Measurements from ENCODE around the gene VAT1. TPM values are rescaled to one million over a fixed set of nuclear protein-coding genes. Genes with fewer than 3 reads are reported as not detected.

Gene VAT1
- total RNA-seq, 1 donor from 2014 or later: 567 TPM

GRCh38 chr17:43020030-43020621, 2.1 kb downstream of the VAT1 start:
- TF ChIP-seq CTCF (IDR thresholded peaks at IDR 0.05): no peak
- Mint-ChIP-seq H3K27me3 (ENCODE audit: low read depth) (no peaks in the 10 kb centered on the region), H3K27ac (ENCODE audit: unreplicated experiment) (peak overlapping the region; percentile 98), H3K9me3 (ENCODE audit: low read depth) (no peaks in the 10 kb centered on the region), H3K4me1 (ENCODE audit: low read depth) (peaks cover 40% of the 10 kb centered on the region), H3K36me3 (ENCODE audit: low read depth) (peaks cover 20% of the 10 kb centered on the region), H3K4me3 (ENCODE audit: unreplicated experiment) (peak overlapping the region; percentile 93)
- no peak for DNase-seq (ENCODE audit: low spot score)

DNA sequence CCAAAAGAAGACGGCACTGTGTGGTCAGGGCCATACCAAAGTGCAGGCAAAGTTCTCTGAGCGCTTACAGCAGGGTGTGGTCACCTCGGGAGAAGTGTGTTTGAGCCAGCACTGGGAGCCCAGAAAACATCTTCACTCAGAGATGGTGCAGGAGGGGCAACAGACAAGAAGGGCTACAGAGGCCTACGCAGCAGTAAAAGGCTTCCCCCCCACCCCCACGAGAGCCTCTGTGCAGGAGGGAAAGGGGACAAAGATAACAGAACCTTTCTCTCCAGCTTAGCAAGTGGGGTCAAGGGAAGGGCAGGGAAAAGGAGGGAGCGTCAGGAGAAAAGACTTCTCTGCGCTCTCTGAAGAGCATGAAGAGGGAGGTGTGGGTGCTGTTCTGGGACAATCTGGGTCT, 2.8 kb downstream of the VAT1 start:
- peak overlapping the region; percentile 98 for H3K27ac Mint-ChIP-seq (ENCODE audit: unreplicated experiment)
- H3K27me3 Mint-ChIP-seq (ENCODE audit: low read depth): no peaks in the 10 kb centered on the region
- no peak for DNase-seq (ENCODE audit: low spot score)
- no peak for TF ChIP-seq CTCF (IDR thresholded peaks at IDR 0.05)
- no peaks in the 10 kb centered on the region for H3K9me3 Mint-ChIP-seq (ENCODE audit: low read depth)
- H3K36me3 Mint-ChIP-seq (ENCODE audit: low read depth): peaks cover 25% of the 10 kb centered on the region
- peaks cover 39% of the 10 kb centered on the region for H3K4me1 Mint-ChIP-seq (ENCODE audit: low read depth)
- peak overlapping the region; percentile 93 for H3K4me3 Mint-ChIP-seq (ENCODE audit: unreplicated experiment)

DNA sequence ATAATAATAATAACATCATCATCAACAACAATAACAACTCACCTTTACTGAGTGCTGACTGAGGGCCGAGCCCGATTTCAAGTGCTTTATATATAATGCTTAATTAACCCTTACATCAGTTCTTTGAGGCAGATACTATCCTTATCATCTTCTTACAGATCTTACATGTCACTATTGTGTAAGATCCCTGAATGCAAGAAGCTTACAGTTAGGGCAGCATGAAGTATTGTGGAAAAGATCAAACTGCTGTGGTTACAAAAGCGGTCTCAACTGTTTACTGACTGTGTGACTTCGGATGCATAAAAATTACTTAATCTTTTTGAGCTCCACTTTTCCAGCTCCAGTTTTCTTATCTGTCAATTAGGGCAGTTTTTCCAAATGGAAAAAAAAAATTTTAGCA, 3.3 kb downstream of the VAT1 start:
- H3K36me3 Mint-ChIP-seq (ENCODE audit: low read depth): peaks cover 26% of the 10 kb centered on the region
- no peaks in the 10 kb centered on the region for H3K27me3 Mint-ChIP-seq (ENCODE audit: low read depth)
- no peak for TF ChIP-seq CTCF (IDR thresholded peaks at IDR 0.05)
- DNase-seq (ENCODE audit: low spot score): no peak
- H3K4me1 Mint-ChIP-seq (ENCODE audit: low read depth): peaks cover 35% of the 10 kb centered on the region
- no peak overlapping the region for H3K4me3 Mint-ChIP-seq (ENCODE audit: unreplicated experiment)
- no peak overlapping the region for H3K27ac Mint-ChIP-seq (ENCODE audit: unreplicated experiment)
- no peaks in the 10 kb centered on the region for H3K9me3 Mint-ChIP-seq (ENCODE audit: low read depth)

GRCh38 chr17:43018008-43018853, 4.0 kb downstream of the VAT1 start:
- no peak overlapping the region for H3K27ac Mint-ChIP-seq (ENCODE audit: unreplicated experiment)
- no peak for DNase-seq (ENCODE audit: low spot score)
- TF ChIP-seq CTCF (IDR thresholded peaks at IDR 0.05): no peak
- peaks cover 28% of the 10 kb centered on the region for H3K36me3 Mint-ChIP-seq (ENCODE audit: low read depth)
- H3K9me3 Mint-ChIP-seq (ENCODE audit: low read depth): no peaks in the 10 kb centered on the region
- H3K27me3 Mint-ChIP-seq (ENCODE audit: low read depth): no peaks in the 10 kb centered on the region
- H3K4me1 Mint-ChIP-seq (ENCODE audit: low read depth): peaks cover 35% of the 10 kb centered on the region
- H3K4me3 Mint-ChIP-seq (ENCODE audit: unreplicated experiment): no peak overlapping the region

- Mint-ChIP-seq H3K27ac (ENCODE audit: unreplicated experiment) (peak overlapping the region; percentile 54), H3K27me3 (ENCODE audit: low read depth) (no peaks in the 10 kb centered on the region), H3K9me3 (ENCODE audit: low read depth) (no peaks in the 10 kb centered on the region), H3K4me1 (ENCODE audit: low read depth) (peaks cover 35% of the 10 kb centered on the region), H3K36me3 (ENCODE audit: low read depth) (peaks cover 30% of the 10 kb centered on the region), H3K4me3 (ENCODE audit: unreplicated experiment) (no peak overlapping the region)
- no peak for TF ChIP-seq CTCF (IDR thresholded peaks at IDR 0.05)
- no peak for DNase-seq (ENCODE audit: low spot score)
Observed at GRCh38 chr17:43016216-43016615, 6.0 kb downstream of the VAT1 start.

Data from chondrocyte (in vitro differentiated cells).